GDM1 (cell line): Measurements from ENCODE around the gene RBM19.
"Not testable (repeated sequence)": the region's sequence is repeated elsewhere in the genome, so short reads cannot be mapped to it uniquely, and the experiment has no call there.

Experiments
- DNase-seq: peaks from one replicate; lab custom pipeline; 2025; lab: John Stamatoyannopoulos, UW

The RBM19 gene

DNA sequence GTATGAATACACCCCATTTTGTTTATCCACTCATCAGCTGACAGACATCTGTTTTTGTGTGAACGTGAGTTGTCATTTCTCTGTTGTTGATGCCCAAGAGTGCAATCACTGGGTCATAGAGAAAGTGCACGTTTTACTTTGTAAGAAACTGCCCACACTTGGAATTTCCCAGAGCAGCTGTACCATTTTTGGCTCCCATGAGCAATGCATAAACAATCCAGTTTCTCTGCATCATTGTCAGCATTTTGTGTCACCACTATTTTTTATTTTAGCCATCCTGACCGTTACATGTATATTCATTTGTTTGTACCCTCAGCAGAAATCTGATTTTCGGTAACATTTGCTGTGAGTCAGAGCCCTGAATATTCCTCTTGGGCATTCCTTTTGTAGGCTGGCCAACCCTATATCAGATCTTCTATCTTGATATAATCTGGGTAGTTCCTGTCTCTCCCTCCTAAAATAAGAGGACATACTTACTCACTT lies 62.7 kb downstream of the RBM19 start:
- DNase-seq, result no peak

DNA sequence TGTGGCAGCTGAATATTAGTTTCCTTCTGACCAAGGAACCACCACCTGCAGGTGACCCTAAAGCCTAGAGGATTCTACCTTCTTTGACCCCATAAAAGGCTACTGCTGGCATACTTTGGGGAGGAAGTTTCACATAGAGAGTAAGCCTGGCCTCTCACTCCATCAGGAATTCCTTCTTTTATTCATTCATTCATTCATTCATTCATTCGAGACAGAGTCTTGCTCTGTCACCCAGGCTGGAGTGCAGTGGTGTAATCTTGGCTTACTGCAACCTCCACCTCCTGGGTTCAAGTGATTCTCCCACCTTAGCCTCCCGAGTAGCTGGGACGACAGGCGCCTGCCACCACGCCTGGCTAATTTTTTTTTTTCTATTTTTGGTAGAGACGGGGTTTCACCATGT lies 64.8 kb downstream of the RBM19 start:
- not testable (repeated sequence) for DNase-seq

DNA sequence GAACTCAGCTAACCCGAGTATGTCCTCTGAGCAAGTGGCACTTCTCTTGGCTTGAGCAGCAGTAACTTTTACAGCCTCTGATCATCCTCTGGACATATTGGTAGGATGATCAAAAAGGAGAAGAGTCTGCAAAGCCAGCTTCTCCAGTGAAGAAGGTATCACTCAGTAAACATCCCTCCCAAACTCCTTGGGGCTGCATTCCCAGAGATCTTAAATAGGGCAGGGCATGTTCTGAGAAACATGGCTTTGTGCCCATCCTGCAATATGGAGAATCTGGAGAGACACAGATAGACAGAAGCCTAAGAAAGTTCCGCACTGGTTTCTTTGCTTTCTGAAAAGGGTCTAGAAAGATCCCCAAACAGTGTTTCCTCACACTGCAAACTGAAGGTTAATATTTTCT lies 65.4 kb downstream of the RBM19 start:
- no peak for DNase-seq

DNA sequence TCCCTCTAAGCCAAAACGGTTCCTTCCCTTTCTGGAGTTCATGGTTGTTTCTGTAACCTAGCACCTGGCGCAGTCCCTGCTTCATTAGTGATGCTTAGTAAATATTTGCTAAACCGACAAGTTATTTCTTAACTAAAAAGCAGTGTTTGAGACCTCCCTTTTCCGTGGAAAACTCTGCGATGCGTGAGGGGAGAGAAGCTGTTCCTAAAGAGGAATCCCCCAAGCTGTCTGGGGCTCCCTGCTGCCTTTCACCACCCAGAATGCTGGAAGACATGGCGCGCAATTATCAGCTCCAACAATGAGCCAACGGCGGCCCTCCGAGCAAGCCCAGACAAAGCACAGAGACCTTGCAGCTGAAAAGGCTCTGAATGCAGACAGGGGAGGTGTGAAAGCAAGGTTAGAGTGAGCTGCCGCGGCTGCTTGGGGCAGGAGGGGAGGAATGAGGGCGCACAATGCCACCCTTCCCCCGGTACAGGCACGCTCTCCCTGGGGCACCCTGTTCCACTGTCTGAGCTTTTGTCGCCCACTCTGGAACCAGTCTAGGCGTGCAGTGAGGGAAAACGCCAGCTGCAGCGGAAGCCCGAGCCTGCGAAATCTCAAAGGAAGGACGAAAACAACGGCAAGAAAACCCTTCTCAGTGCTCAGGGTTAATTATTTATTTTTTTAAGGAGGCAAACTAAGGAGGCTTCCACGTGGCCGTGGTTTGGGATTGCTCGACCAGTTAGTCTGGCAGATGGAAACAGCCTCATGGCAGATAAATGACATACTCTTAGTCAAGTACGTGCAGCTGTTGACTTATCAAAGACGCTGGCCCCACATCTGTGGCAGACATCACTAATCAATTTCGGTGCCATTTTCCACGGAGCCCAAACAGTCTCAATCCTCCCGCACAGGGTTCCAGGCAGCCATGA lies 66.3 kb downstream of the RBM19 start:
- no peak for DNase-seq

DNA sequence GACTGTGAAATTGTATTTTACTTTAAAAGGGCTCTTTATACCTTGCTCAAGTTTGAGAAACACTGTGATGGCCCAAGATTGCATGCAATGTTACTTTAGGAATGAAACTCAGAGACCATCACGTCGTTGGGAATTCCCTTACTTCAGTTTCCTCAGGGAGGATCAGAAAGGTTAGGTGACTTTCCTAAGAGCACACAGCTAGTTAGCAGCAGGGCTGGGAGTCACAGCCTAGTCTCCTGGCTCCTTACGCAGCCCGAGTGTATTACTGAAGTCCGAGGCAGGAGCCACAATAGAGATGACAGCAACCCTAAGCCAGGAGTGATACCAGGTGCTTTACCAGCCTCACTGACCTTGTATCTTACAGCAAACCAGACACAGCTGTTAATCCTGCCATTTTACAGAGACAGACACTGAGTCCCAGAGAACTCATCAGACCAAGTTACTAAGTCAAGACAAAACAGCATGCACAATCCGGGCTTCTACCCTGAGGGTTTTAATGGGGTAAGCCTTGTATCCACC lies 67.0 kb downstream of the RBM19 start:
- DNase-seq, result no peak

DNA sequence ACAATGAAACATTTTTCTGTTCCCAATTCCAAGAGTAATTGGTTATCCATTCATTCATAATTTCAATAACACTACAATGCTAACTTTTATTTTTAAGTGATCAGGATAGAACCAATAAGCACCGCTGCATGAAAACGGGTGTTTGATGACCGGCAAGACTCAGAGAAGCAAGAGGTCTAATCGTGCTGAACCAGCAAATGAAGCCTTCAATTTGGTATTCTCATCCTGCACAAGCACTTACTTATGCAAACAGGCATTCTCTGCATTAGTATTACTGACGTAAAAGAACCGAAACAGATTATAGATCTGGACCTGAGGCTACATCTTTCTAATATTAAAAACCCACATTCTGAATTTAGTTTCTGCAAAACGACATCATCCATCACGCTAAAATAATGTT lies 67.7 kb downstream of the RBM19 start:
- no peak for DNase-seq

DNA sequence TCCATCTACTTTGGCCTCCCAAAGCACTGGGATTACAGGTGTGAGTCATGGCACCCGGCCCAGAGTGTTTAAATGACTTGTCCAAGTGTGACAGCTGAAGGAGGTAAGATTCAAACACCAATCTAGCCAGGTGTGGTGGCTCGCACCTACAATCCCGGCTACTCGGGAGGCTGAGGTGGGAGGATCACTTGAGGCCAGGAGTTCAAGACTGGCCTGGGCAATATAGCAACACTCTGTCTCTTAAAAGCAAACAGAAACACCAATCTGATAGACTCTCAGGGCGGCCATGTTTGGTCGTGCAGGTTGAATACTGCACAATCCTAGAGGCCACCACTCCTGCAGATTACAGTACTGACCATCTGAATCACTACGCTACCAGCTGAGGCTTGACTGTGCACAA lies 68.7 kb downstream of the RBM19 start:
- DNase-seq, result no peak

DNA sequence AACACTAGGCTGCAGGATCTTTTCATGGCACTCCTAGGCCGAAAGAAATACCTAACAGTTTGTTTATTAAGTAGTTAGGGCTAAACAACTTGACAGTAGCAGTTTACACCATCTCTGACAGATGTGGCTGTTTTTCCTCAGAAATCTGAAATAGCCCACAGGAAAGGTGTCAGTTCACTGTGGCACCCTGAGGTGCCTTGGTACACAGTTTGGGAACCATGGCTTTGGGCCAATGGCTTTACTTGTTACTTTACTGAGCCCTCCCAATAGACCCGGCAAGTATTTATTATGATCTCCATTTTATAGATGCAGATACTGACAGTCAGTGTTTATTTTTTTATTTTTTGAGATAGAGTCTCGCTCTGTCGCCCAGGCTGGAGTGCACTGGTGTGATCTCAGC lies 69.3 kb downstream of the RBM19 start:
- DNase-seq, result no peak

DNA sequence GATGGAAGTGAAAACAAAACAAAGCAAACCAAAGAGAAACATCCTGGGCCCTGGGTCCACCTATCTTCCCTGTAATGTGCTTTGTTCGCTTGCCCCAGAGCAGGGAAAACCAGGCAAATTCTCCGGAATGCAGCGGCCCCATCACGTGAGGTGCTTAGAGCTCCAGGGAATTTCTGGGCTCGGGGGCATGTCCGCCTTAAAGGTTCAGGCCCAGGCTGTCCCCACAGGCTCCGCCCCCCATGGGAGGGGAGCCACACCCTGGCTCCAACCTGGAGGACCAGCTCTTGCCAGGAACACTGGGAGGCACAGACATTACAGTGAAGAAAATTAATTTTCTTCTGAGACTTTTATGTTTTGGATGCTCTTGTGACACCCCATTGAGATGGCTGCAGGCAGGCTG lies 69.9 kb downstream of the RBM19 start:
- DNase-seq, result no peak

DNA sequence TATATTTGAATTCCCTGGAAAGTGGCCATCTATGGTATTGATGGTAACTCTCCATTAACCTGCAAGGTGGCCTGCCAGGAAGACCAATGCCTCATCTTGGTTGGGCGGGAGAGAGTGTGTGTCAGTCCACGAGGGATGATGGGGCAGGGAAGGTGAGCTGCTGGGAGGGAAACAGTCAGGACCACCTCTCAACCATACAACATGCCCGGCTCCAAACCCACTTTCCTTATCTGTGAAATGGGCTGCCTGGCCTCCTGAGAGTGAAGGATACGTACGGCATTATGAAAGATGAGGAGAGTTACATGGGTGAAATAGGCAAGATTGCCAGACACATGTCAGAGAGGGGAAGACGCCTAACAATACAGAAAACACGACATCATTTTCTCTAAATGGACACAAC lies 70.9 kb downstream of the RBM19 start:
- DNase-seq, result no peak

DNA sequence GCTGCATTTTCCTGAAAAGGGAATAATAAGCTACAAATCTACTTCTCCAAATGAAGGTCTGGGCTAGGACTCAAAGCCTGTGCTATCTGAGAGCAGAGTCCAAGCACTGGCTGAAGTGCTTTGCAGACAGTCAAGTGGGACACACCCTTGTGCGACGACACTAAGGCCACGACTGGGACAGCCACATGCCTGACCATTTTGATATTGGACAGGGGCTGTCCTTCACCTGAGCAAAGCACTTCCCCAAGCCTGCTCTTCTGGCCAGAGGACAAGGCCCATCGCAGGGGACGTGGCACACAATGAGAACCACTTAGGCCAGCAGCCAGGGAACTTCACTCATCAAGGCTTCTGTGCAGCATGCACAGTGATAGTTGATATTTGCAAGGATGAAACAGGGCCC lies 71.4 kb downstream of the RBM19 start:
- no peak for DNase-seq

DNA sequence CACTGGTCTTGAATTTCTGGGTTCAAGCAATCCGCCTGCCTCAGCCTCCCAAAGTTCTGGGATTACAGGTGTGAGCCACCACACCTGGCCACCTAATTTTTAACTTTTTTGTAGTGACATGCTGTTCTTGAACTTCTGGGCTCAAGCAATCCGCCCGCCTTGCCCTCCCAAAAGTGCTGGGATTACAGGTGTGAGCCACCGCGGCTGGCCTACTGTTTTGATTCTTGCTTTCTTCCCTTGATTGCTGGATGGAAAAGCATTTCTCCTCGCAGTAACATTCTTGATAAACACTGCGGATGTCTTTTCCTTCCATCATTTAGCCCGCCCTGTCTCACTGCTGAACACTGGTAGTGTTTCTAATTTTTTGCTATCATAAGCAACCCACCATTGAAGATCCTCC lies 72.9 kb downstream of the RBM19 start:
- no peak for DNase-seq

DNA sequence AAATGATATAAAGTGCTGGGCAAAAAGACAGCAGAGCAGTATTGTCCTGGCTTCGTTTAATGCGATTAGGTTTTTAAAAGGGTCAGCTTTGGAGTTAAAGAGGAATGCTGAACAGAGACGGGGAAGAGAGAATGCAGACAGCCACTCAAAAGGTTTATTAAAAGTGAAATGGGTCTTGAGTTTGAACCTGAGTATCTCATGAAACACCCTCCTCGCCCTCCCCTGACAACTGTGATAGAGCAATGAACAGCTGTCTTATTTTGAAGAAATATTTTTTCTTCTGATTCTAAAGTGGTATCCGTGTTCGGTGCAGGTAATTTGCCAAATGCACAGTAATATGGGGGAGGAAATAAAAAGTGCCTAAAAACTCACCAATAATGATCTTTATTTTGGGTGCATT lies 73.6 kb downstream of the RBM19 start:
- DNase-seq, result no peak

DNA sequence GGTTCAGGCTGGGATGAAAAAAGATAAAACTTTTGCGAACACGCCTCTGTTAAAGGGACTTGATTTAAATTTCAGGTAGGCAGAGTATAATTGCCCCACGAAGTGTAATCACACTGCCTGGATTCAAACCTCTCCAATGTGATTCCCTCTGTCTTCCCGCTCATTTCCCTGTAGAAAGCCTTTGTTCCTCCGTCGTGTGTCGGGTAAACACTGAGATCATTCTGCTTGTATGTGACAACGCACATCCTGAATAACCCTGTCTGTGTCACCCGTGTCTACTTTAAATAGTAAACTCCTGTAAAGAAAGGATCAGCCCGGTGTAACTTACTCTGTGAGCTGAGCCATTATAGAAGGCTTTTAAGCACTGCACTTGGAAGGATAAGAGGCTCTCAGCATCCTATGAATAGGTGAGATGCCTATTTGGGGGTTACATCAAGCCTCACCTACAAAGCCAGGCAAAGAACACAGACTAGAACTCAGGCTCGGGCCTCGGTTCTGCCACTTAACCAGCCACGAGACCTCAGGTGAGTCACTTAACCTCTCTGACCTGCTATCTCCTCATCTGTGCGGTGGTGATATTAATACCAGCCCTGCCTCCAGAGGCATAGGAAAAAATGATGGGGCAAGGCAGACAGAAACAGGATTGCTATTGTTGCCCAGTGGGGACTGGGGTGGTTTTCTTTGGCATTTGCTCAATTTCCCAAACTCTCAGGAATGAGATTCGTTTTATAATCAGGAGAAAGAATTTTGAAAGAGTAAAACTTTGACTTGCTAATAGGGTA lies 74.2 kb downstream of the RBM19 start:
- no peak for DNase-seq

DNA sequence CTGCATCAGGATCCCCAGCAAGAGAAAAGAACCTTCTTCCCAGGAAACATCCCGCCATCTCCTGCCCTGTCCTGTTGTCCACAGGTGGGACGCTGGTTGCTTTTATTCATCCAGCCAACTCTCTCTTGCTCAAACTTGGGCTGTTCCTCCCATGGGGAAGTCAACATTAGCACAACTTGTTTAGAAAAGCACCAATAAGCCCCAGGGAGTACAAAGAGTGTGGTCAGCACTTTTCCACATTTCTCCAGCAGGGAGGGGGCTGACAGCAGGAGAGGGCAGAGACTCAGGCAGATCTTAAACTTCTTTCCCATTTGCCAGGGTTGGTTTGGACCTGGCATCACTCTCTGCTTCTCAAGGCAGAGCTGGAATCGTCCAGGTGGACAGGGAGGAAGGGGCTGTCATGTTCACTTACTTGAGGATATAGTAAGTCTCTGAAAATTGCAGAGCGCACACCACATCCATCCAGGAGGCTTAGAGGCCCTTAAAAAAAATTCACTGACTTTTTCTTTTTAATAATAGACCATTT lies 74.9 kb downstream of the RBM19 start:
- no peak for DNase-seq

DNA sequence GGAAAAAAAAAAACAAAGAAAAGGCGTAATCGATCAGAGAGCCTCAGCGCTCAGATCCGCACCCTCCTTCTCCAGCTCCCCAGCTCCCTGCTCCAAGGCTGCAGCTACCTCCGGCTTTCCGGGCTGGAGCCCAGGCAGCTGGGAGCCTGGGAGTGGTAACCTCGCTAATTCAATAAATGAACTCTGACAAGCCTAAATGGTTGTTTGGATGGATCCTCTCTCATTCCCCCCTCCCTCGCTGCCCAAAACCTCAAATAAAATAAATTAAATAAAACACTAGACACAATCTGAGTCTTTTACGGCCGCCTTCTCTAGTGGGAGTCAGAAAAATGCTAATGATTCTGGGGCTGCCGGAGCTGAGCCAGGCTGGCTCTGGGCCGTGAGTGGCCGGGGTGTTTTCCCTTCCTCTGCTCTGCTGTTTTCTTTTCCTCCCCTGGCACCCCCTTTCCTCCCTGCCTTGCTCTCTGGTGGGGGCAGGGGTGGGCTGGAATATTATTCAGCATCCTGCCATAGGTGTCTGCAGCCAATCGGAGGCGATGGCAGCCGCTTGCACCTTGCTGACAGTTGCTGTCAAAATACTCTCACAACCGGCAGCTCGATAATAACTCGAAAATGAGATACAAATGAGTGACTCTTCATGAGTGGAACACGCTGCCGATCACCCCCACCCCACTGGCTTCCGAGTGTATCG lies 76.1 kb downstream of the RBM19 start:
- DNase-seq, result no peak

DNA sequence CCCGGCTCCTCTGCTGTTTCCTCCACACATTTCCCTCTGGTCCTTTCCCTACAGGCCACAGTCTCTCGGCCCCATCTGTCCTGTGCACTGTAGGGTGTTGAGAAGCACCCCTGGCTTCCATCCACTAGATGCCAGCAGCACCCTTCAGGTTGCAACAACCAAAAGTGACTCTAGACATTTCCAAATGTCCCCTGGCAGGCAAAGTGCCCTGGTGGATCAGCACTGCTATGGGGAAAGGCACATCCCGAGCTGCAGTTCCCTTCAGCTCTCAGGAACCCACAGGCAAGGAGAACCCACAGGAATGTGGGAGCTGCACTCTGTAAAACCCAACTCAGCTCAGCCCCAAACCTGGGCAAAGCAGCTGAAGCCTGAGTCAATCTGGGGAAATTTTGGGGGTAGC lies 77.0 kb downstream of the RBM19 start:
- DNase-seq, result no peak

DNA sequence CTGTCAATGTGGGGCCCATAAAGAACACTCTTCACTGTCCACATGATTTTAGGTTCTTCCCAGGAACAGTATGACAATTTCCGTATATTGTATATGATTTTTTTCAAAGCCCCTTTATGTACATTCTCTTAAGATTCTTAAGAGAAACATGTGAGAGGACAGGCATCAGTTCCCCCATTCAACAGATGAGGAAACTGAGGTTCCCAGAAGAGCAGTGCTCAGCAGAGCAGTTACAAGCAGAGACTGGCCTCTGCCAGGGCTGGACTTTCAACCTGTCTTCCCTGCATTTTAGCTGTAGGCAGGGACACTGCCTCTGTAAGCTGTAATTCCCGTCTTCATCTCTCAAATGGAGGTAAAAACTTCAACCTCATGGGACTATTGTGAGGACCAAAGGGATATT lies 77.7 kb downstream of the RBM19 start:
- no peak for DNase-seq

DNA sequence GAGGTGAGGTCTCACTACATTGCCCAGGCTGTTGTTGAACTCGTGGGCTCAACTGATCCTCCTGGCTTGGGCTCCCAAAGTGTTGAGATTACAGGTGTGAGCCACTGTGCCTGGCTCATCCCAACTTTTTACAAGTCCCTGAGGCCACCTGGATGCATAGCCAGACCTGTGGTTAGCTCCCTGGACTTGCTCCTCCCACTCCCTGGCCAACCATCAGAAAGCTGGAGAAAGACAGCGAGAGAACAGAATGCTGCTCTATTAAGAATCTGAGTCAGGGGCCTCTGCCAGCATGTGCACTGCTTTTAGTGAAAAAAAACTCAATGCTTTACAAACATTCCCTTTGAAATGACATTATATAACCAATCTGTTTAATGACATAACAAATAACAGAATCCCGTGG lies 78.2 kb downstream of the RBM19 start:
- DNase-seq, result no peak

DNA sequence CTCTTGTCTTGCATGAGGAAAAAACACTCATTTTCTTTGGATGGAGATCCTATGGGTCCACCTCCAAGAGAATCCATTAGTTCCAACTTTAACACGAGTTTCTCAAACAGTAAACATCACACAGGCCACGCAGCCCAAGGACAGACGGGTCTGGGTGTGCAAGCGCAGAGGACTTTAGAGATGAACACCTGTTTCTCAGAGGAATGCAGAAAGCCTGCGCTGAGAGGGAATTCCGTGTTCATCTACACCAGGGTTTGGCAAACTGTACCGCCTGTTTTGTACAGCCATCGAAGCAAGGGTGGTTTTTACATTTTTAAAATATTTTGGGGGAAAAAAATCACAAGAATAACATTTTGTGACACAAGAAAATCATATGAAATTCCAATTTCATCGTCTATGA lies 79.4 kb downstream of the RBM19 start:
- DNase-seq, result no peak

DNA sequence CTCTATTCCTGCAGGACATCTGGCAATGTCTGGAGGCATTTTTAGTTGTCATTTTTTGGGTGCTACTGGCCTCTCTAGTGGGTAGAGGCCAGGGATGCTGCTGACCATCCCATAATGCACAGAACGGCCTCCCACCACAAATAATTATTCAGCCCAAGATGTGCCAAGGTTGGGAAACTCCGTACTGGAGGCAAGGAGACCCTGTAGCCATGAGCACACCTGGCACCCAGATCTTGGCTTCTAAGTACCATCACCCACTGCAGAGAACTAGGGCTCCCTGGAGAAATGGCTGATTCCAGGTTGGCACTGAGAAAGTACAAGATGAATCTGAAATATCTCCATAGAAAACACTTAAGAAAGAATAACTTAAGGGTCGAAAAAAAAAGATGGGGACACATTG lies 81.7 kb downstream of the RBM19 start:
- no peak for DNase-seq

DNA sequence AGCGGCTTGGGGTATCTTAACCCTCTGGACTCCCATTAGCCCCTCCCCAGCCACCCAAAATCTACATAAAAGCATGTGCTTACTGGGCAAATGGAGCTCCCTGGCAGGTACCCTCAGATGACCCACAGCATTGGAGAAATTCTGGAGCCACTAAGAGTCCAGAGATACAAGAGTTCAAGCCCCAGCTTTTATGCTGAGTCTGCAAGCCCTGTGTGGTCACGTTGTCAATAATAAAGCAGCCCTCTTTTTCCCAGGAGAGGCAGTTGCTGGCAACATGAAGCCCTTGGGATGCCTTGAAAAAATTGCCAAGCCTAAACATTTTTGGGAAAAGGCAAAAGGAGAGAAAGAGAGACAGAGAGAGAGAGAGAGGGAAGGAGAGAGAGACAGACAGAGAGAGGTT lies 83.4 kb downstream of the RBM19 start:
- DNase-seq, result no peak
